ENCODE measurements around the gene PXN.

GRCh38 chr12:120230326-120230973 lies 35.1 kb downstream of the PXN start:
- TF ChIP-seq TAF1 (IDR thresholded peaks at IDR 0.05; ENCODE audit: borderline replicate concordance, low read depth, low read length) (no peak), POLR2AphosphoS5 (IDR thresholded peaks at IDR 0.05; ENCODE audit: low read depth, low read length) (no peak), POLR2A (IDR thresholded peaks at IDR 0.05; ENCODE audit: low read depth, low read length) (no peak)
